HG03342 (cell line): Measurements from ENCODE around the gene SLC5A10.

Source experiments
- ATAC-seq: cut with Tn5 transposase; IDR thresholded peaks from one replicate; pipeline ENCODE4 v1.9.1; 2021; ENCODE audit warnings: mild to moderate bottlenecking, moderate library complexity; ENCODE audit not compliant: unreplicated experiment

The SLC5A10 gene

DNA sequence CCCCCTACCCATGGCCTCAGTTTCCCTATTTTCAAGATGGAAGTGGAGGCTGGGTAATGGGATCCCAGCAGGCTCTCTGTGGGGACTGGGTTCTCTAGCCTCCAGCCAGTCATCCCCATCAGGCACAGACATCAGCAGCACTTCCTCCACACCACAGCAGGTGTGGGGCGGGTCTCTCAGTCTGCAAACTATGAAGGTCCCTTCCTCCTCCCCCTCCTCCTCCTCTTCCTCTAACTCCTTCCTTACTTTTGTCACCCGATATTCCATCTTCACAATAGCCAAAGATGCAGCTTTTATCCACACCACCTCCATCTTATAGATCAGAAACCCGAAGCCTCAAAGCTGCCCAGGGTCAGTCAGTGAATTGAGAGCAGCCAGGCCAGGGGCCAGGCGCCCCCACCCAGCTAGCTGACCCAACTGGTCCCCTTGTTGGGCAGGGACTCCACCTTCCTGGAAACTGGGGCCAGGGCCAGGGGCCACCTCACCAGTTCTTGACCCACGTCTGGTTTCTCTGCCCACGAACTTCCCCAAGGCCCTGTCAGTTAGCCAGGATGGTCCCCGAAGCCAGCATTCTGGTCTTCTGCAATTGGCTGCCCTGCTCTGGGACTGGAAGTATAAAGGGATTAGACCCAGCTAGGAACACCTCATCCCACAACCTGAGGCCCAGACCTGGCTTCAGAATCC lies 50.1 kb downstream of the SLC5A10 start:
- no peak for ATAC-seq

DNA sequence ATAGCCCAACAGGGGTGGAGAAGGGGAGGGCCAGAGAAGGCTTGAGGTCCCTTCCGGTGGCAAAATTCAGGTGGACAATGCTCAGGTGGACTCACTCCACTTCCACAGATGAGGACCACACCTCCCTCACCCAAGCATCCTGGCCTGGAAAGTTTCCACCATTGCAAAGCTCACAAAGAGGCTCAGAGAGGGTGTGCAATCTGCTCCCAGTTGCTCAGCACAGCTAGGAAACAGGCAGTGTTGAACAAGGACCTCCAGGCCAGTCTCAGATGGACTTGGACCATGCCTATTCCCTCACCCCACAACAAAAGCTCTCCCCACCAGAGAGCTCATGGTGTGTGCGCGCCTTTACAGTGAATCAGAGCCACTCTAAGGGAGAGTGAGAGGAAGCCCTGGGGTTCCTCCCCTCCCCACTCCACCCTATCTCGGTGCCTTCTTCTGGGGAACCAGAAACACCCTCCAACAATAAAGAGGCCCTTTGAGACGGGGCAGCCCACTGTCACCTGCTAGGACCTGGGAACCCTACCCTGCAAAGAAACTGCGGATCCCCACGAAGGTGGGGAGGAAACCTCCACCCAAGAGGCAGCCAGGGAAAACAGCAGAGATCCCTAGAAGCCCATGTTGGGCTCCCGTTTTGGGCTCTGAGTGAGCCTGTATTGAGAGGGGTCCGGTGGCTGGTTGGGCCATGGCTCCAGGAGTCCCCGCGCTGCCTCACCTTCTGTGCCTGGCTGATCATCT lies 51.0 kb downstream of the SLC5A10 start:
- no peak for ATAC-seq

DNA sequence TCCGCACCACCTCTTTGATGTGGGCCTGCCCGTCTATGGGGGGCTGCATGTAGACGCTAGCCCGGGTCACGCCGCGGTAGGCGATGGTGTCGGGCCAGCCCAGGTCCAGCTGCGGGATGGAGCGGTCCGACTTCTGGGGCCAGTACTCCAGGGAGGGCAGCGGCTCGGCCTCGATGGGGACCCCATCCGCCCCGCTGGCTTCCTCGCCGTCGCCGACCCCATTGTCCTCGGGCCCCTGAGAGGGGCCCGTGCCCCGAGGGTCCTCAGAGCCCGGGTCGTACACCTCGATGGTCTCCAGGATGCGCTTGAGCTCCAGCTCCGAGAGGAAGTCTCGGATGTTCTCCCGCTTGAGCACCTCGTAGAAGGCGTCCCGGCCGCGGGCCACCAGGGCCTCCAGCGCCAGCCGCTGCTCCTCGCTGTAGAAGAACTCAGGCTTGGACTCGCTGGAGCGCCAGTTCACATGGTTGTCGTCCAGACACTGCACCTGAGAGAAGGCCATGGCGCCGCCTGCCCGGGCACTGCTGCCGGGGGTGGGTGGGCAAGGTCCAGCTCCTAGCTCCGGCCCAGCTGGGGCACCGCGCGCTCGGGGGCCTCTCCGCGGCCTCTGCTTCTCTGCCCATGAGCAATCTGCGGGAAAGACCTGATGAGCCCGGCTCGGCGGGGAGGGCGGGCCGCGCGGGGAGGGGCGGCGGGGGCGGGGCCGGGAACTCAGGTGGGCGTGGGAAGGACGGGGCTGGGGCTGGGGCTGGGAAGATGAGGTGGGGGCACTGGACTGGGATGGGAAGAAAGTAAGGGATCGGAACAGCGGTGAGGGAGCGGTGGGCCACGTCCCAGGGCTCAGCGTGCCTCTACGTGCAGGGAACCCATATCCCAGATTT lies 51.8 kb downstream of the SLC5A10 start:
- ATAC-seq, result peak; percentile 9

DNA sequence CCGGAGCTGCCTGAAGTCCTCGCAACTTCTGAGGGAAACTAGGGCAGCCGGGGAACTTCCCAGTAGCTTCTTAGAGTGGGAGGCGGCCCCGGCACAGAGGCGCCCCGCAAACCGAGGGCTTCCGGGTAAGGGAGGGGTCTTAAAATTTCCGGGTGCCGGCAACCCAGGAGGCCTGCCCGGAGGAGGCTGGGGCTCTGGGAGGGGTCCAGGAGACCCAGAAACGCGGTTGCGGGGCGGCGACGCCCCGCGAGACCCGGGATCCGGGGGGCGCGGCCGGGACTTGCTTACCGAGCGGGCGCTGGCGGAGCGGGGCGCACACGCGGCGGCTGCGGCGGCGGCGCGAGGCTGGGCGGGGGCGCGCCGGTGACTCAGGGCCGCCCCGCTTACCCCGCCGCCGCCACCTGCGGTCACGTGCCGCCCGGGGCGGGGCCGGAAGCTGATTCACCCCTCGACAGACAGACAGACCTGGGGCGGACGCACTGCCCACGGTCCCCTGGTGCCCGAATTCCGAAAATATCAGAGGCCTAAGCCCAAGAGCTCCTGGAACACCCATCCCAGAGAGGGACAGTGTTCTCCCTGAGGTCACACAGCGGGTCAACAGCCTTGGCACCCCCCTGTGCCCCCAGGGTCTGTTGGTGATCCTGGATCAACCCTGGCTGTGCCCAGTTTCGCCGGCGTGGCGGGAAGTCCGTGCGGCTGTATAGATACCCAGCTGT lies 52.6 kb downstream of the SLC5A10 start, which contains the start of gene FAM83G:
FAM83G (minus strand) TSS at position 344 of the 716 bp plus-strand sequence. CDS start 723 bp downstream, outside the sequence.
- peak; percentile 79 for ATAC-seq

DNA sequence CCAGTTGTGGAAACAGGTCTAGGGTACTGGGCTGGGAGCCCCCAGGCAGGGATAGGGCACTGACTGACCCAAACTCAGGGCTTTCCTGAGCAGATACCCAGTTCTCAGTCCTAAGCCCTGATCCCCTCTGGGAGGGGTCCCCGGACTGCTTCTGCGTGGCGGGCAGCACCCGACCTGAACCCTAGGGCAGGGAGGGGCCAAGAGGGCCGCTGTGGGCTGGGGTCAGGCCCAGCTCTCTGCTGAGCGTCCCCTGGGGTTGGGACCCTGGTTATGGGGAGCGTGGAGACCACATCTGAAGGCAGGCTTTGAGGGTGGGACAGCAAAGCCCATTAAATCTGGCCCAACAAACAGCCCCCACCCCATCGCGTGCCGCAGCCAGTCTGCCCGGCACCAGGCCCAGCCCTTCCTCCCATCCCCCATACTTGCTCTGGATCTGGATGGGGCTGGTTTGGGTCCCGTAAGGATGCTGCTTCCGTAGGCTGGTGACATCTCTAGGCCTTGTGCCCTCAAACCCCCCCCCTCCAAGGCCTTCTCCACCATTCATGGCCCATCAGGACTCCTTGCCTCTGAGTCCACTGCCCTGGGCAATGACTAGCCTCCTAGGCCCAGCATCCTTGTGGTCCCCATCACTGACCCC lies 53.3 kb downstream of the SLC5A10 start:
- no peak for ATAC-seq

DNA sequence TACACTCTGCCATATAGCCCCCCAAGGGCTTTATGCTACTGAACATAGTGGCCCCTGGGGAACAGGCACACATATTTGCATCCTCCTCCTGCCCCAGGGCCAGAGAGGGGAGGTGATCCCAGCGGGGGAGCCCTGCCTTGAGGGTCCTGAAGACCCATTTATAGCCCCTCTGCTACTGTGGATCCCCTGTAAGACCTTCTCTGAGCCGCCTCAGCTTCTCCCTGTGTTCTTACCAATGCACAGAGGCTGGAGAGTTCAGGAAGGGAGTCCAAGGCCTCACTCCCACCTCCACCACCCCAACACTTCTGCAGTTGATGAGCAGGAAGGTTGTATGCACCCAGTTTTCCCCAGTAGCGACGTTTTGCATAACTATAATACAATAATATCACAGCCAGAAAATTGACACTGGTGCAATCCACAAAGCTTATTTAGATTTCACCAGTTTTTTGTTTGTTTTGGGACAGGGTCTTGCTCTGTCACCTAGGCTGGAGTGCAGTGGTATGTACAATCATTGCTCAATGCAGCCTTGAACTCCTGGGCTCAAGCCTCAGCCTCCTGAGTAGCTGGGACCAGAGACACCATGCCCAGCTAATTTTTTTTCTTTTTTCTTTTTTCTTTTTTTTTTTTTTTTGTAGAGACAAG lies 53.9 kb downstream of the SLC5A10 start:
- ATAC-seq, result no peak

DNA sequence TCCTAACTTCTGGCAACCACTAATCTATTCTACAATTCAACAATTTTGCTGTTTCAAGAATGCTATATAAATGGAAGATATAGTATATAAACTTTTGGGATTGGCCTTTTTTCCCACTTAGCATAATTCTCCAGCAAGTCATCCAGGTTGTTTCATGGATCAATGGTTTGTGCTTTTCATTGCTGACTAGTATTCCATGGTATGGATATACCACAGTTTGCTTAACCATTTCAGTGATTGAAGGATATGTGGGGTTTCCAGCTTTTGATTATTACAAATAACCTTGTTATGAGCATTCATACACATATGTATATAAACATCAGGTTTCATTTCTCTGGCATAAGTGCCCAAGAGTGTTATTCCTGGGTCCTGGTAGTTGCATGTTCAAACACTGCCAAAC lies 54.7 kb downstream of the SLC5A10 start:
- no peak for ATAC-seq

DNA sequence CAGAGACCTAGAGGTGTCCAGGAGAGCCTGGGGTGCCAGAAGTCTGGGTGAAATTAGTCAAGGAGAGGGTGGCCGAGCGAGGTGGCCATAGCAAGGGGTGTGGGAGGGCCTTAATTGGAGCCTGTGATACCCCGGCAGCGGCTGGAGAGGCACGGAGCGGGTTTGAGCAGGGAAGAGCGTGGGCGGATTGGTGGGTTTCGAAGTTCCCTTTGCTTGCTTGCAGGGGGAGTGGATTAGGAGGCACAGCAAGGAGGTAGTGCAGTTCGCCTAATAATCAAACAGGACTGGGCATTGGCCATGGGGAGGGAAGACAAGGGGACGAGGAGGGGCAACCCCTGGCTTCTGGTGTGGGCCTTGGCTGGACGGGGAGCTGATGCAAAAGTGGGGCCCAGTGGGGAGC lies 58.0 kb downstream of the SLC5A10 start:
- ATAC-seq, result no peak

DNA sequence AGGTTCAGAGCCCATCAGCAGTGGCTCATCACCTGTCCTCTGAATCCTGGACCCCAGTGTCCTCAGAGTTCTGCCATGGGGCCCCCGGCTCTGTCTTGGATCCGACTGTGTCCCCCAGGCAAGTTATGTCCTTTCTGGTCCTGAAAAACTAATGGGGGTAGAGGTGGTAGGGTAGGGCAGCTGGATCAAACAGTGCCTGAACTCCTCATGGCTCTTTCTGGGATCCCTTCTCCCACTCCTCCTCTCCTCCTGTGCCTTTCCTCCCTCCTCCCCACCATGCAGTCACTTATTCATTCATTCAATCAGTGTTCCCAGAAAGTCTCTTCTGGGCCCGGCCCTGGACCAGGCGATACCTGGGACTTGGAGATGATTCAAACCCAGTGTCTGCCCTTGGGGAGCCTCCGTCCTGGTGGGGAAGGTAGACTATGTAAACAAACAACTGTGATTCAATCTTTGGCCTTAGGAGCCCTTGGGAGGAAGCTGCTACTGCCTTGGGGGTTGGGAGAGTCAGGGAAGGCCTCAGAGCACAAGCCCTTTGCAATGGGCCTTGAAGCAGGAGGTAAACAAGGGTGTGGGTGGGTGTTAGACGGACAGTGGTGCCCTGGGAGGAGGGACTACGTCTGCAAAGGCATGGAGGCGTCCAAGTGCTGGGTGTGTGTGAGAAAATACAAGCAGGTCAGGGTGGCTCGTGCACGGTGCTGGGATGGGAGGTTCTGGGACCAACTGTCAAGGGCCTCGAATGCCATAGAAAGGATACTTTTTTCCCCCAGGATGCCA lies 59.0 kb downstream of the SLC5A10 start:
- ATAC-seq, result no peak

DNA sequence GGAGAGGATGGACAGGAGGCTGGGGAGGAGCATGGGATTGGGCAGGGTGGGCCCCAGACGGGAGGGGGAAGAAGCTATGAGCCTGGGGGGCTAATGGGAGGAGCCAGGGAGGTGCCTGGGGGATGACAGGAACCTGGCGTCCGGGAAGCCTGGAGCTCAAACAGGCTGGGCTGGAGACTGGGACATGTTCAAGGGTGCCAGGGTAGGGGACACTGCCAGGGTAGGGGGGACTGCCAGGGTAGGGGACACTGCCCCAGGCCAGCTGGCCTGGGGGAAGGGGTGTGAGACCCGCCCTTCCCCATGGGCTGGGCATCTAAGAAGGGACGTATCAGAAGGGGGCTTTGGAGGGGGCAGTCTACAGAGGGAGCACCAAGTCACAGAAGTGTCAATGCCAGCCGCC lies 59.6 kb downstream of the SLC5A10 start:
- ATAC-seq, result no peak

DNA sequence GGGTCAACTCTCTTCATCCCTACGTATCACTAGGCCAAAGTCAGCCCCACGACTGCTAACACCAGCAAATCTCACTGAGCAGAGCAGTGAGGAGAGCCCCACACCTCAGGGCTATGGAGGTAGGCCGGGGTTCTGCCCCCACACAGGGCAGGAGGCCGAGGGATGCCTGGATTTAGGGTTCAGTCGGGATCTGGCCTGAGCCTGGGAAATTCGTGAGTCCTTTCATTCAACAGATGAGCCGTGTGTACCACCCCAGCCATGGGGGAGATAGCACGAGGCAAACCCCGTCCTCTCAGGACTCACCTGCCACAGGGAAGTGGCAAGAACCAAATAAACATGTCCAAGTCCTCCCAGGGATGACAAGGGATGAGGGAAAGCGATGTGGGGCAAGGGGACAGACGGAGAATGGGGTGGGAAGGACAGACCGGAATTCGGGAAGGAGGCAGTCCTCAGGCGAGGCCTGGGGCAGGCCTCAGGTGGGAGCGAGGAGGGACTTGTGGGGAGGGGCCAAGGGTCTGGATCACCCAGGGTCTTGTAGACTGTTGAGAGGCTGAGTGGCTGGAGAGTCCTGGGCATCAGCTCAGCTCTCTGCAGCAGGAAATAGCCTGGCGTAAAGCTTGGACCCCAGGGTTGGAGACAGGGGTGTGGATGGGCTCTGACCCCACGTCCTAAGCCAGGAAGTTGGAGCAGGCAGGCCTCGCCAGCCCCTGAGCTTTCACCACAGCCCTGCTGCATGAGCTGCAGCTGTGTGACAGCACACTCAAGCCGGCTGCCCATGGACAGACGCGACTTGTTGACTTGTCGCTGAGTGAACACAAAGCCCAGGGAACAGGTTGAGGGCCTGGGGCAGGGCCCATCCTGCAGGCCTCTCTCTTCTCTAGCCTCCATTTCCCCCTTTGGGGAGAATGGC lies 60.5 kb downstream of the SLC5A10 start:
- ATAC-seq, result no peak

DNA sequence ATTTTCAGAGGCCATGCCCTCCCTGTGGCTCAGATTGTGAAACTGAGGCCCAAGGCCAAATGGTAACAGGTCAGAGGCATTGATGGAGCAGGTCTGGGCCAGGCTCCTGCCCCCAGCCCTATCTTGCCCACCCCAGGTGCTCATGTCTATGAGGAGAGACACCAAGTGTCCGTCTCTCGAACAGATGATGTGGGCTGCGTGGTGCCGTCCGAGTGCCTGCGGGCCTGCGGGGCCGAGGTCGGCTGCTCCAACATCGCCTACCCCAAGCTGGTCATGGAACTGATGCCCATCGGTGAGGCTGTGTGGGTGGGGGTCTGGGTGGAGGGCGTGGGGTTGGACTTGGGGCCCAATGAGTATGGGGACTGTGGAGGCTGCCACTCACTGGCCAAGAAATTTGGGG lies 61.3 kb downstream of the SLC5A10 start:
- ATAC-seq, result no peak

DNA sequence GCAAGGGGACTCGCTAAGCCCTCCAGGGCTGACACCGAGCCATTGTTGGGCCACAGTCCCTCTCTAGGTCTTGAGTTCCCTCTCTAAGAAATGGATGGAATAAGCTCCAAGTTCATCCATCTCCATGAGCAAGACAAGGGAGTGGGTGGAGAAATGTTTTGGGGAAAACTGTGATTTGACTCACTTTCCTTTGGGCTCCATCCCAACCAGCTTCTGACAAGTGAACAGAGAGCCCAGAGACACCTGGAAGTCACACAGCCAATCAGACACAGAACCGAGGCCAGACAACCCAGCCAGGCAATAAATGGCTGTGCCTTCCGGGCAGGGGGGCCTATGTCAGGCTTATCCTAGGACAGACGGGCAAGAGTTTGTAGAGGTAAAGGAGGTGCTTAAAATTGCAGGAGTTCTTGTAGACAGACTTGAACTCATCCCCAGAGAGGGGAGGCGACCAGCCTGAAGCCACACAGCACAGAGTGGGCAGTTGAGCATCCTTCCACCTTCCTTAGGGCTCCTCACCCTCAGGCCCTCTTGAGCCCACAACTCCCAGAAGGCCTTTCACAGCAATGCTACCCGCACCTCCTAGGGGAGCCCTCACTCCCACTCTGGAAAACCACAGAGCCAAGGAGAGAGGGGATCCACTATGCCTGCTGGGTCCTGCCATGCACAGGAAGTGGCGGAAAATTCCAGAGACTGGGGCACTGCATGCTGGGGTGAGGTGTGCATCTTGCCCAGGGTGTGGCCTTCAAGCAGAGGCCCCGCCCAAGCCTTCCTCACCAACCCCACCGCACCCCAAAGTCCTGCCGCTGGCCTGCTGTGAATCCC lies 62.1 kb downstream of the SLC5A10 start:
- ATAC-seq, result no peak

DNA sequence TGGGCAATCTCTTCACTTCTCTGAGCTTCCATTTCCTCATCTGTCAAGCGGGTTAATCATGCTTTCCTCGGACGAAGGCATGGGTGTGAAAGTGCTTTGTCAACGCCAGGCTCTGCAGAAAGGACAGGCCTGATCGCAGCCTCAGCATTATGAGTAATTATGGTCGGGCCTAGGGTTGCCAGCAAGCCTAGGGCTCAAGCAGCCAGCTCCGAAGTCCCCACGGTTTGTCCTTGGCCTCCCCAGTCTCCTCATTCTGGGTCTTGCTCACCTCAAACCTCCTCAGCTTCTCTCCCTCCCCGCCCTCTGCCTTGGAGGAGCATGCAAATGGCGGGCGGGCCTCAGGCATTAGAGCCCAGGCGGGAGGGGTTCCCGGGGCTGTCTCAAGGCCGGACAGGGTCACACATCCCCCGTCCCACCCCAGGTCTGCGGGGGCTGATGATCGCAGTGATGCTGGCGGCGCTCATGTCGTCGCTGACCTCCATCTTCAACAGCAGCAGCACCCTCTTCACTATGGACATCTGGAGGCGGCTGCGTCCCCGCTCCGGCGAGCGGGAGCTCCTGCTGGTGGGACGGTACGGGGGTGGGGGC lies 62.8 kb downstream of the SLC5A10 start:
- ATAC-seq, result no peak

DNA sequence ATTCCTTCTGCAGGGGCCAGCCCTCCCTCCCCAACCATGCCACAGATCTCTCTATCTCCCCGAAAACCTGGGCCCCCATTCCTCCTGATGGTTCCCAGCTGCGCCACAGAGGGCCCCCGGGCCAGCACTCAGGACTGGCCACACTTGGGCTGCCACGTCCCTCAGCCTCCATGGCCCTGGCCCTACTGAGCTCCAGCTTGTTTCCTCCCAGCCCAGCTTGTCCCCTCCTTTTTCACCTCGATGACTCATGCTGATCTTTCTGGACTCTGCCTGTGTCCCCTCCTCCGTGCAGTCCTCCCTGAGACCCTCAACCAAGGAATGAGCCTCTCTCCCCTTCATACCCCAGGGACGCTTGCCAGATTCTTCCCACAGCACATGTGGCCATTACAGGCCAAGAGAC lies 63.5 kb downstream of the SLC5A10 start:
- no peak for ATAC-seq

DNA sequence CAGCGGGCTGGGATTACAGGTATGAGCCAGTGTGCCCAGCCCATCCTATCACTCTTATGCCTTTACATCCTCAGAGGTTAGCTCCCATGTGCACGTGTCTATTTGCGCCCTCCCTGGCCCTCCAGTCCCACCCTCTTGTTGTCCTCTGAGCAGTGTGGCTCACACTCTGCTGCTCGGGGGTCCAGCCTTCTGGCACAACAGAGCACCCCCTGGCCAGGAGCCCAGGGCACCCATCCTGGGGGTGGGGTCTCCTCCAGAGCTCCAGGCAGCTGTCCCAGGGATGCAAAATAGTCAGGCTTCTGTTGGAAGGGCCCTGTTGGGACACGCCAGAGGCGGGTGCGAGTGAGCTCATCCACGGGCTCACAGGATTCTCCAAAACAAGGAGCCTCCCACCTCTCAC lies 64.3 kb downstream of the SLC5A10 start:
- ATAC-seq, result no peak

DNA sequence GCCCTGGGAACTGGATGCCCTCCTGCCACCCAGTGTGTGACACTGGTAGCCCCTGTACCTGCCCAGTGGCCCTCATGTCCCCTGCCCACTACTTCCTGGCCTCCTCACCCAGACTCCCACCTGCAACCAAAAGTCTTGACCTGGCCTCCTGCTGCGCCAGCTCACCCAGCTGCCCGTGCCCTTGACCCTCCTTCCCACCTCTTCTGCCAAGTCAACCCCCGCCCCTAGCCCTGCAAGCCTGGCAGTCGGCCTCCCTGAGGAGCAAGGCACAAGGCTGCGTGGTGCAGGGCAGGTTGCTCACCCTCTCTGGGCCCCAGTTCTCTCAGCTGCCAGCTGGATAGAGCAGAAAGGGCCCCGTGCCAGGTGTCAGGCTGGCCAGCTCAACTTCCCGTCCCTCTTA lies 64.9 kb downstream of the SLC5A10 start:
- no peak for ATAC-seq
